GM06990 (cell line): Measurements from ENCODE around the gene TECPR1.

Source experiments
- DNase-seq: peaks from one replicate; pipeline ENCODE4 v3.0.0-alpha.2; 2011; ENCODE audit not compliant: insufficient read length; ENCODE audit errors: extremely low read depth
- H3K27me3 ChIP-seq: replicated peaks from 2 replicates; pipeline ENCODE4 v1.6.0; 2011; ENCODE audit warnings: low read length; ENCODE audit not compliant: control insufficient read depth, insufficient read depth
- H3K36me3 ChIP-seq: 2 replicates; pipeline ENCODE4 v1.5.1; 2011; ENCODE audit warnings: low read length; ENCODE audit not compliant: control insufficient read depth, insufficient read depth
- H3K4me3 ChIP-seq: replicated peaks from 2 replicates; pipeline ENCODE4 v1.5.1; 2011; ENCODE audit warnings: low read depth, mild to moderate bottlenecking, control low read depth, low read length
- CTCF ChIP-seq: IDR thresholded peaks from 2 replicates; pipeline ENCODE4 v1.5.1; 2011; ENCODE audit warnings: low read length, control low read depth, mild to moderate bottlenecking, inconsistent platforms; ENCODE audit not compliant: insufficient read depth, poor library complexity, severe bottlenecking

TECPR1 gene

GRCh38 chr7:98205162-98205845 lies 46.7 kb downstream of the TECPR1 start:
- no peak for TF ChIP-seq CTCF
- DNase-seq, result no peak
- Histone ChIP-seq H3K4me3 (no peak overlapping the region), H3K36me3 (peaks cover 10% of the 10 kb centered on the region), H3K27me3 (no peaks in the 10 kb centered on the region)

- TF ChIP-seq CTCF, result no peak
- Histone ChIP-seq H3K36me3 (peaks cover 10% of the 10 kb centered on the region), H3K4me3 (peak overlapping the region; percentile 25; the same call in 1 of the 2 replicates), H3K27me3 (no peaks in the 10 kb centered on the region)
- no peak for DNase-seq
Measured at GRCh38 chr7:98204670-98205069, 47.4 kb downstream of the TECPR1 start.

DNA sequence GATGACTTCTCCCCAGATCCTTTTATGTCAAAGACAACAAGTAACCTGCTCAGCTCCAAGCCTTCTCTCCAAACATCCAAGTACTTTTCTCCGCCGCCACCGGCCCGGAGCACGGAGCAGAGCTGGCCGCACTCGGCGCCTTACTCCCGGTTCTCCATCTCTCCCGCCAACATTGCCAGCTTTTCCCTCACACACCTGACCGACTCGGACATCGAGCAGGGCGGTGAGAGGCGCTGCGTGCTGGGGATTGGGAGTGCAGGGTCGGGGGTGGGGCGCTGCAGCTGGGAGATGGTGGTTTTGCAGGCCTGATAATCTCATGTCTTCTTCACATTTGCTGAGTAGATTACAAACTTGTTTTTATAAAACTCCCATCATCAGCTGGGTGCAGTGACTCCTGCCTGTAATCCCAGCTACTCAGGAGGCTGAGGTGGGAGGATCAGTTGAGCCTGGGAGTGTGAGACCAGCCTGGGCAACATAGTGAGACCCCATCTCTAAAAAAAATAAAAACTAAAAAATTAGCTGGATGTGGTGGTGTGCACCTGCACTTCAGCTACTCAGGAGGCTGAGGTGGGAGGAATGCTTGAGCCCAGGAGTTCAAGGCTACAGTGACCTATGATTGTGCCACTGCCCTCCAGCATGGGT lies 47.9 kb downstream of the TECPR1 start:
- H3K4me3 ChIP-seq, result peak overlapping the region; percentile 60
- no peaks in the 10 kb centered on the region for H3K27me3 ChIP-seq
- peaks cover 10% of the 10 kb centered on the region for H3K36me3 ChIP-seq
- TF ChIP-seq CTCF, result no peak
- no peak for DNase-seq

GRCh38 chr7:98203261-98203963 lies 48.6 kb downstream of the TECPR1 start:
- H3K4me3 ChIP-seq, result peak overlapping the region; percentile 60
- TF ChIP-seq CTCF, result no peak
- peaks cover 10% of the 10 kb centered on the region for H3K36me3 ChIP-seq
- peak; percentile 77 for DNase-seq
- no peaks in the 10 kb centered on the region for H3K27me3 ChIP-seq

GRCh38 chr7:98202367-98203195 lies 49.5 kb downstream of the TECPR1 start:
- Histone ChIP-seq H3K36me3 (peaks cover 10% of the 10 kb centered on the region), H3K4me3 (peak overlapping the region; percentile 60), H3K27me3 (no peaks in the 10 kb centered on the region)
- no peak for TF ChIP-seq CTCF
- peak; percentile 94 for DNase-seq
